ENCODE results near the gene HYKK.
"Not testable (repeated sequence)": the region's sequence is repeated elsewhere in the genome, so short reads cannot be mapped to it uniquely, and the experiment has no call there.

Gene HYKK

DNA sequence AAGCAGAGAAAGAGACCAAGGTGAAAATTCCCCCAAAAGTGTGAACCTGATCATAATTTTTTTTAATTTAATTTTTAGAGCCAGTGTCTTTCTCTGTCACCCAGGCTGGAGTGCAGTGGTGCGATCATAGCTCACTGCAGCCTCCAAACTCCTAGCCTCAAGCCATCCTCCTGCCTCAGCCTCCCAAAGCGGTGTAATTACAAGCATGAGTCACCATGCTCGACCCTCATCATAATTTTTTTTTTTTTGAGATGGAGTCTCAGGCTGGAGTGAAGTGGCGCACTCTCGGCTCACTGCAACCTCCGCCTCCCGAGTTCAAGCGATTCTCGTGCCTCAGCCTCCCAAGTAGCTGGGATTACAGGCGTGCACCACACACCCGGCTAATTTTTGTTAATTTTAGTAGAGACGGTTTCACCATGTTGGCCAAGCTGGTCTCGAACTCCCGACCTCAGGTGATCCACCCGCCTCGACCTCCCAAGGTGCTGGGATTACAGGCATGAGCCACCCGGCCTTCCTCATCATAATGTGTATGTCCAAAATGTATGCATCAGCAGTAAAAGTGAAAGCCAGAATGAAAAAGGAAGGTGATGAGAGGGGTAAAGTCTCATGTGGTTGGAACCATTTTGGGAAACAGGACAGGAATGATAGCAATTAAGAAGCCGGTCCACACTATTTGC lies 32.2 kb downstream of the HYKK start:
- in situ Hi-C loops (cut with MboI; ENCODE audit: low sequenced_read_pairs), result not testable (repeated sequence)

DNA sequence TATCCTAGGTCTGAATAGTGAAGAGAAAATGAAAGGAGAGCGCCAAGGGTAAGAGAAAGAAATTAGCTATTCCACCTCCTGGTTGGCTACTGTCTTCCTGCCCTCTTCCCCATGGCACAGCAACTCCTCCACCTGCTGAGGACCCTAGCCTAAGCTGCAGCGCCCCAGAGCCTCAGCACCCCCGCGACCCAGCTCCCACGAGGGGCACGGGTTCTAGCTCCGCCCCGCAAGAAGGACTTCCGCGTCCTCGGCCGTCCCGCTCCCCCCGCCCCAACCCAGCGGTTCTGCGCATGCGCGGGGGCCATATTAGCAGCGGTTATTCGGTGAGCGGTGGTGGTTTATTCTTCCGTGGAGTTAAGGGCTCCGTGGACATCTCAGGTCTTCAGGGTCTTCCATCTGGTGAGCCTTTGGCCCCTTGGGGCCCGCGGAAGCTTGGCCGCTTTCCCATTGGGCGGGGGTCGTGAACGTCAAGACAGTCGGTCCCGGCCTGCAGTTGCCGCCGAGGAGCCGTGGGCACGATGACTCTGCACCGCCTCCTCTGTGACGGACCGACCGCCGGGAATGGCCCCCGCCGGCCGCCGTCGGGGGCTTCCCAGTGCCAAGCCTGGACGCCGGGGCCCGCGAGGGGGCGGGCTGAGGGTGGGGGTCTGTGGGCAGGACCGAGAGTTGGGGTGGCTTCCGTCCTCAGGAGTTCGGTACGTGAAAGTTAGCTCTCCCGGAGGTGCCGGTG lies 32.9 kb downstream of the HYKK start, which contains the start of gene PSMA4:
TSS of gene PSMA4 (plus strand) at position 304 of the 730 bp plus-strand sequence. CDS start 1,484 bp downstream, outside the sequence.
- in situ Hi-C loops (cut with MboI; ENCODE audit: low sequenced_read_pairs), result no loop called here

DNA sequence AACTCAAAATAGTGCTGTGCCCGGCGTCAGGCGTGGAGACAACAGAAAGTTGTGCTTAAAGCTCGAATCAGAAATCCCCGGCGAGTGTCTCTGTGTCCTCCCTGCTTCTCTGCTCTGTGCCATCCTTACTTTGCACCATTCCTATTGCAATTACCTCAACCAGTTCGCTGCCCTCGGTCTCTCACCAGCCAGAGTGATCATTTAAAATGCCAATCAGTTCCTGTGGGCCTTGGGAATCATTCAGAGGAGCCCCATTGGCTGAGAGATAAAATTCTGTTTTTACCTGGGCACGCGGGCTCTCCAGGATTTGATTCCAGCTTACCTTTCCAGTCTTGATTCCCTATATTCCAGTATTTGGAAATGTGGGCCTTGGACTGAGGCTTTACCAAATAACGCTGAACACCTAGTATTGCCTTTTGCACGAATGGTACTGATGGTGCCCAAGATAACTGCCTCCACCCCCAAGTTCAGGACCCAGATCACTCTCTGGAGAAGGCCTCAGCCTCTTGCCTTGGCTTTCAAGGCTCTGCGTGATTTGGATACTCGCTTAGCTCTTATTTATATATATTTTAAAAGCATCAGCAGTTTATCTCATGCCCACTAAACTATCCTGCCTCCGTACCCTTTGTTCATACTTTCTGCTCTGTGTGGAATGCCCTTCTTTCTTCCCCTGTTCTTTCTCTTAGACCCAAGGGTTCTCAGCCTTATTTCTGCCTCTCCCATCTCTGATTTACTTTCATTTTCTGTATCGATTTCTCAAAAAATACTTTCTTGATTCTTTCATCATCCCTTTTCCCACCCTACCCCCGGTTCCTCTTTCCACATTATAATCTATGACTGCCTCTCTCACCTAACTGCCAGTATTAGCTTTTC lies 33.7 kb downstream of the HYKK start:
- in situ Hi-C loops (cut with MboI; ENCODE audit: low sequenced_read_pairs), result no loop called here

DNA sequence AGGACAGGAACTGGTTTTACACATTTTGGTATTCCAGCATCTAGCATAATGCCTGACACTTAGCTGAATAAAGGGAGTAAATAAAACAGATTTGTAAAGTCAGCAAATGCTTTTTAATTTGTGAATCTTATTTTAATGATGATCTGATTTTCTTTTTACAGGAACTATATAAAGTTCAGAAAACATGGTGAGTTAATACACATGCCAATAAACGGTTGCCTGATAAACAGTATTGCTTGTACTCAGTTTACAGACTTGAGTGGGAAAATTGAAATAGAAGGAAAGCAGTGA lies 34.3 kb downstream of the HYKK start:
- in situ Hi-C loops (cut with MboI; ENCODE audit: low sequenced_read_pairs), result no loop called here

DNA sequence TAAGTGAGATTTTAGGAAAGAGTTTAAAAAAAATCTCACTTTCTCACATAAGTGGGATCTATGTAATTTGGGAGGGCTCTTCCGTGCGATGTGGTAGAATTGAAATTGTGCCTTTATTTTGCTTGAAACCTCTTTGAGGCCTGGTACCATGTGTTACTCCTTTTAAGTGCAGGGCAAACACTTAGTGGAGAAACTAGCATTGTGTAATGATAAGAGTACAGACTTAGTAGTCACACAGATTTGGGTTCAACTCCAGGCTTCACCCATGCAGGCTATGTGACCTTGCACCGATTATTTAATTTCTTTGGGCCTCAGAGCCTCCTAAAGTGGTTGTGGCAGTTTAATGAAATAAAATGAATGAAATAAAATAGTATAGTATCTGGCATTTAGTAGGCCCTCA lies 35.3 kb downstream of the HYKK start:
- in situ Hi-C loops (cut with MboI; ENCODE audit: low sequenced_read_pairs), result no loop called here

DNA sequence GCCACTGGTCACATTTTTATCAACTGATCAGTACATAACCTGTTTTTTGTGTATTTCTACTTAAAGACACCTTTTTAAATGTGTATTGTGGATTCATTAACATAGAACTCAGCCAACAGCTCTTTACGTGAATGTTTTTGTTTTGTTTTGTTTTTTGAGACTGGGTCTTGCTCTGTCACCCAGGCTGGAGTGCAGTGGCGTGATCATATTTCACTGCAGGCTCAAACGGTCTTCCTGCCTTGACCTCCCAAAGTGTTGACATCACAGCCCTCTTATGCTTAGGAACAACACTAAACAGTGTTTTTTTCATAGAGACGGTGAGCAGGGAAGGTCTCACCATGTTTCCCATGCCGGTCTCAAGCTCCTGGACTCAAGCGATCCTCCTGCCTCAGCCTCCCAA lies 42.8 kb downstream of the HYKK start:
- in situ Hi-C loops (cut with MboI; ENCODE audit: low sequenced_read_pairs), result no loop called here

DNA sequence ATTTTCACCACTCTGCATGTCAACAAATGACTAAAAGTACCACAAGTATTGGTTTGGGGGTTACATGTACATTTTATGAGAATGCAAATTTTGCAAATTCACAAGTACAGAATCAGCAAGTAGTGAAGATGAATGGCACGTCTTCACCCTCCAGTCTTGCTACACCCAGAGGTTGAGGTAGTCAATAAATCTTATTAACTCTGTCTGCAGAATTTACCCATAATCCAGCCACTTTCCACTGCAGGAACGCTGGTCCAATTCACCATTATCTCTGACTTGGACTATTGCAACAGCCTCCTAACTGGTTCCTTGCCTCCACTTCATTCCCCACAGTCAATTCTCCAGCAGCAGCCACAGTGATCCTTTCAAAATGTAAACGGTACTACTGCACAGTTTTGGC lies 43.4 kb downstream of the HYKK start:
- in situ Hi-C loops (cut with MboI; ENCODE audit: low sequenced_read_pairs), result no loop called here

DNA sequence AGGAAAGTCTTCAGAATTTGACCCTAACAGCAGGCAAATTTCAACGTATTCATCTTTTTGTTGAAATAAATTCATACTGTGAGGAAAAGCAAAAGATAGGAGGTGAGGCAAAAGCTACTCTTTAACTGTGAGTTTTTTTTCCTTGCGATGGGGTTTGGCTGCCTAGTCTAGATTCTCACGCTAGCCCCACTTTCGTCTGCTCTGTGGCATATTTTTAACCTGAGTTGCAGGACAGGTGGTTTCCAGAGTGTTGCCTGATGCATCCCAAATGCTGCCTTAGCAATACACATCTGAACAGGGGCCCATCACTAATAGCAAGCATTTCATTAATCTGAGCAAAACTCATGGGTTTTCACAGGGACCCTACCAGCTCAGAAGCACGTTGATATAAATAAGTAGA lies 44.5 kb downstream of the HYKK start:
- in situ Hi-C loops (cut with MboI; ENCODE audit: low sequenced_read_pairs), result no loop called here

DNA sequence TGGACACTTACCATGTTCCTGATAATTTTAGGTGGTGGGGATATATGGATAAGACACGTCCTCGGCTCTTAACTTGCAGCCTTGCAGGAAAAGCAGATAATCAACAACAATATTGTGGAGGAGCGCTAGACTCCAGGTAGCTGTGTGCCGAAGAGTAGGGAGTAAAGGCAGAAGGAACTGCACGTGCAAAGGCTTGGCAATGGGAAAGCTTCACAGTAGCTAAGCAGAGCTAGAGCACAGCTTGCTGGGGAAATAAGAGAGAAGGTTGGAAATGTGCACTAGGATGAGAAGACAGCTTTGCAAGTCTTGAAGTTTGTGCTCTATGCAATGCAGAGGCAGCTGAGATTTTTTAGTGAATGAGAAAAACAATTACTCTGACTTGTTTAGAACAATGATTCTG lies 45.2 kb downstream of the HYKK start:
- in situ Hi-C loops (cut with MboI; ENCODE audit: low sequenced_read_pairs), result no loop called here

DNA sequence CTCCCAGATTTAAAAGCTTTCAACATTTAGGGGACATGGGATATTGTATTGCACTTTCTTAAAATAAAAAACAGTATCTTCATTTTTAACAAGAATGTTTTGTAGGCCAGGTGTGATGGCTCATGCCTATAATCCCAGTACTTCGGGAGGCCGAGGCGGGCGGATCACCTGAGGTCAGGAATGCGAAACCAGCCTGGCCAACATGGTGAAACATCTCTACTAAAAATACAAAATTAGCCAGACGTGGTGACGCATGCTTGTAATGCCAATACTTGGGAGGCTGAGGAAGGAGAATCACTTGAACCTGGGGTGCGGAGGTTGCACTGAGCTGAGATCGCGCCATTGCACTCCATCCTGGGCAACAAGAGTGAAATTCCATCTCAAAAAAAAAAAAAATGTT lies 52.8 kb downstream of the HYKK start:
- in situ Hi-C loops (cut with MboI; ENCODE audit: low sequenced_read_pairs), result not testable (repeated sequence)

DNA sequence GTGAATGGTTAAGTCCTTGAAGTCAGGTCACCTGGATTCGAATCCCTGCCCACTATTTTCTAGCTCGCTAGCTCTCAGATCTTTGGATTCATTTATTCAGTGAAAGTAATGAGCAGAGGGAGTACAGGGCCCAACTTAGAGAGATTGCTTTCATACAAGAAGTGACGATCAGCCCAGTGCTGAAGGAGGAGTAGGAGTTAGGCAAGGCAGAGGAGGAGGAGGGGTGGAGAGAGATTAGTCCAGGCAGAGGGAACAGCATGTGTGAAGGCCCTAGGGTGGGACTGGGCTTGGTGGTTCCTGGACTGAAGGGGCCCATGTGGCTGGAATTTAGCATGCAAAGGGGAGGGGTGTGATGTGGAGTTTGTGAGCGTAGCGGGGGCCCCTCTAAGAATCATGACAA lies 54.1 kb downstream of the HYKK start:
- in situ Hi-C loops (cut with MboI; ENCODE audit: low sequenced_read_pairs), result no loop called here

DNA sequence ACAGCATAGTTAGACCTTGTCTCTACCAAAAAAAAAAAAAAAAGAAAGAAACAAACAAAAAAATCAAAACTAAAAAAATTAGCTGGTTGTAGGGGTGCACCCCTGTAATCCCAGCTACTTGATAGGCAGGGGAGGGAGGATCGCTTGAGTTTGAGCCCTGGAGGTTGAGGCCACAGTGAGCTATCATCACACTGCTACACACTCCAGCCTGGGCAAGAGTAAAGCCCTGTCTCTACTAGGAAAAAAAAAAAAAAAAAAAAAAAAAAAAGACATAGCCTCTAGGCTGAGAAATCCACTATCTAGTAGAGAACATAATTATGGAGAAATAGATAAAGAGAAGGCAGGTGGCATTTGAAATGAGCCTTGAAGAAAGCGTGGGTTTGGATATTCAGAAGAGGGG lies 55.7 kb downstream of the HYKK start:
- in situ Hi-C loops (cut with MboI; ENCODE audit: low sequenced_read_pairs), result no loop called here

DNA sequence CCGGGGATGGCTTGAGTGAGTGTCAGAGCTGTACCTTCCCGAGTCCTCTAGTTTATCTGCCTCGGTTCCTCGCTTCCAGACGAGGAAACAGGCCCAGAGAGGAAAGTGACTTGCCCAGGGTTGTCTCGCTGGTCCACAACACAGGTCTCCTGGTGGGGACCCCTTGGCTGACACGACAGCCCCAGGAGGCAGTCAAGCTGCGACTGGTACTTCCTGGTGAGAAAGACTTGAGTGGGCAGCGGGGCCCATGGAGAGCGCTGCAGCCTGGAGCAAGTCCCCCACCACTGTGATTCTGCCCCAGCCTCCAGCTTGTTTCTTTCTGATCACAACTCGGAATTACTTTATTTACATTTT lies 57.3 kb downstream of the HYKK start:
- in situ Hi-C loops (cut with MboI; ENCODE audit: low sequenced_read_pairs), result no loop called here

DNA sequence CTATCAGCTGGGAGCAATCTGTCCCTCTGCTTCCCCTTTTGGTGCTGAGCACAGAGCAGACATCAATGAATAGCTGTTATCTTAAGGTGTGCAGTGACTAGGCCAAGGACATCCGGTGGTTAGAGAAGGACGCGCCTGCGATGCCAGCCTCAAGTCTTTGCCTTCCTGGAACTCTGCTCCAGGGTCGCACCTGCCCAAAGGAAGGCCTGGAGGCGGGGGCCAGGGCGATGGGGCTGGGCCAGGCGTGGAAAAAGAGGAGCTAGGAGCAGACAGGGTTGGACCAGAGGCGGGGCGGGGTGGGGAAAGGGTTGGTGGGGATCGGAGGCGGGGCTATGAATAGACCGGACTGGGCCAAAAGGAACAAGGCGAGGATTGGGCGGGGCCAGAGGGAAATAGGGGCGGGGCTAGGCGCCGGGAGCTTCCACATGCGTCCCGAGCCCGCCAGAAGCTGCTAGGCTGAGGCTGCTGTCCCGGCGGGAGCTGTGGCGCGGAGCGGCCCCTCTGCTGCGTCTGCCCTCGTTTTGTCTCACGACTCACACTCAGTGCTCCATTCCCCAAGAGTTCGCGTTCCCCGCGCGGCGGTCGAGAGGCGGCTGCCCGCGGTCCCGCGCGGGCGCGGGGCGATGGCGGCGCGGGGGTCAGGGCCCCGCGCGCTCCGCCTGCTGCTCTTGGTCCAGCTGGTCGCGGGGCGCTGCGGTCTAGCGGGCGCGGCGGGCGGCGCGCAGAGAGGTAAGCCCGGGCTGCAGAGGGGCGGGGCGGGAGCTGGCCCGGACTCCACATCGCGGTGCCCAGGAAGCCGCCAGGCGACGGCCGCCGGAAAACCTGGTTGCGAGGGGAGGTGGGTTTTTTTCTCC lies 57.9 kb downstream of the HYKK start, which contains the start of gene CHRNA5:
TSS of gene CHRNA5 (plus strand) at position 424 of the 854 bp plus-strand sequence. CDS start at position 624, 200 bp downstream.
- in situ Hi-C loops (cut with MboI; ENCODE audit: low sequenced_read_pairs), result no loop called here

DNA sequence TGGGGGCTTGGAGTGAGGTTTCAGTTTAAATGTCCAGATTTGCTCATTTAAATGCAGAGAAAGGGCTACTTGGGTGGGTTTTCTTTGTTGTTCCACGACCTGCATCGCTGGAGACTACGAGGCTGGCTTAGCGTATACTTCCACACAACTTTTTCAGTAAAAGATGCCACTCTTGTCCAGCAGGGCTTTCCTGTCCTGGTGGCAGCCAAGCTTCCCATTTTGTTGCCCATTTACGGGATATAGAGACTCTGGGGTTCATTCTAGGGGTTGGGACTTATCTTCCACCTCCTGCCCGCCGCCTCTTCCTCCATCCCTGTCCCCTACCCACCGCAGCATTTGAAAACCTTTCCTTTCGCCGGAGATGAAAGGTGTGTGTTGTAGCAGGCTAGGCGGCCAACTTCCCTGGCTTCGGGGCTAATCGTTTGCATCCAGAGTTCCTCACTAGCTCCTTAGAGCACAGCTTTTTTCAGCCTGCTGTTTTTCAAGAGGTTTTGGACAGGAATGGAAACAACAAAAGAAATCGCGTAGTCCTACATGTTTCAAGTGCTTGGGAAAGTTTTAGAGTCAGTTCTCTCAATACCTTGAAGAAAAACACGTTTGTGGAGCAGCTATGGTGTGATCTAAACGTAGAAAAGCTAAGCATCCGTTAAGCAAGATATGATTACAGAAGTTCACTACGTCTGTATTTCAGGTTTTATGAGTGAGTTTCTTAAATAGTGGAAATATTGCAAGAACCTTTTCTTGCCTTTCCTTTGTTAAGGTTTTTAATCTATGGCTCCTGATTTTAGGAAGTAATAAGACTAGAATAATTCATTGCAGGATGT lies 58.8 kb downstream of the HYKK start:
- in situ Hi-C loops (cut with MboI; ENCODE audit: low sequenced_read_pairs), result no loop called here

DNA sequence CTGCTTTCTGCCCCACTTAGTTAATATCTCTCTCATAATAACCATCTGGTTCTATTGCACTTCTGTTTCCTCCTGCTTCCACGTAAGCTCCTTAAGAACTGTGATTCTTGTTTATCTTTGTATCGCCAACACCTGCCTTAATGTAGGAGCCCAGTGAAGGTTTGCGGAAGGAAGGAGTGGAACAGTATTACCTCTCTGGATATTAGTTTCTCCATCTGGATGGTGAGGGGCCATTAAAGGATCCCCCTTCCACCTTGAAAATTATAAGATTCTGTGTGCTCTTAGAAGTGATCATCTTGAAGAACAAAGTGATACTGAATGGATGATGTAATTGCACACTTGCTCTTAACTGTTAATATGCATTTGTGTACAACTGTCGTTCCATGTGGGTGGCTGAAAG lies 60.2 kb downstream of the HYKK start:
- in situ Hi-C loops (cut with MboI; ENCODE audit: low sequenced_read_pairs), result no loop called here

DNA sequence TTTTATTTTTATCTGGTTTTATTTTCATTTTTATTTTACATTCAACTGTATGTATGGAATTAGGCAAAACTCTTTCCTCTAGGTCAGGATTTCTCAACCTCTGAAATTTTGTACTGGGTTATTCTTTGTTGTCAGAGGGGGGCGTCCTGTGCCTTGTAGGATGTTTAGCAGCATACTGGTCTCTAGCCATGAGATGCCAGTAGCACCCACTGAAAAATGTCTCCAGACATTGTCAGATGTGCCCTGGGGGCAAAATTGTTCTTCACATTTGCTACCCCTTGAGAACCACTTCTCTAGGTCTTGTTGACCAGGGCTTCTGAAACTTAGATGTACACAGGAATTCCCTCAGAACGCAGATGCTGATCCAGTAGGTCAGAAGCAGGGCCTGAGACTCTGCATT lies 63.3 kb downstream of the HYKK start:
- in situ Hi-C loops (cut with MboI; ENCODE audit: low sequenced_read_pairs), result no loop called here

DNA sequence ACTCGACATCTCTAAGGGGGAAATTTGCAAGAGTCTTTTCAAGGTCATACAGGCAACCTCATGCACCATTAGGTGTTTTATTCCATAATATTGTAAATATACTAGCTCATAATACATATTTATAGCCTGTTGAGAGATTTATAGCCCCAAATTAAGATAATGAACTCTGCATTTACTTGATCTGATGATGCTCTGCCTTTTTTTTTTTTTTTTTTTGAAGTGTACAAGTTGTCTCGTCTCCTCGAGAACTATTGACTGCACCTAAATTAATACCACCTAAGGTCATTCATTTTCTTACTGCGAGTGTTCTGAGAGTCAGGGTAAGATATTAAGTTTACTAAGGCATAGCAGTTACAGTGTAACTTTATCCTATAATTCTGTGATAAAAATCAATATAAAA lies 64.0 kb downstream of the HYKK start:
- in situ Hi-C loops (cut with MboI; ENCODE audit: low sequenced_read_pairs), result no loop called here

DNA sequence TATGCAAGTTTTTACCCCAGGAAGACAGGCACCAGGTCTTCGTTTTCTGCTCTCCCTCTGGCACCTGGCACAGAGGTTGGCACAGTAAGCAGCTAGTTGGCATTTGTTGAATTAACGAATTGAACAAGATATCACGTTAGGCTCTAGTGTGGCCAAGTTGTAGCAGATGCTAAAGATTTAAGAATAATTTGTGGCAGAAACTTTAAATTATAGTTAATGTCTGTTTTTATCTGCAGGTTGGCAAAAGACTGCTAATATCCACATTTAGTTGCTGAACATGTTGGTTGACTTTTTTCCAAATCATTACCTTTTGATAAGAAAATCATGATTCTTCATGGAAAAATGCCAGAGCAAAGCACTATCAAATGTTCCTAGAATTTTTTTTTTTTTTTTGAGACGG lies 66.0 kb downstream of the HYKK start:
- in situ Hi-C loops (cut with MboI; ENCODE audit: low sequenced_read_pairs), result no loop called here

DNA sequence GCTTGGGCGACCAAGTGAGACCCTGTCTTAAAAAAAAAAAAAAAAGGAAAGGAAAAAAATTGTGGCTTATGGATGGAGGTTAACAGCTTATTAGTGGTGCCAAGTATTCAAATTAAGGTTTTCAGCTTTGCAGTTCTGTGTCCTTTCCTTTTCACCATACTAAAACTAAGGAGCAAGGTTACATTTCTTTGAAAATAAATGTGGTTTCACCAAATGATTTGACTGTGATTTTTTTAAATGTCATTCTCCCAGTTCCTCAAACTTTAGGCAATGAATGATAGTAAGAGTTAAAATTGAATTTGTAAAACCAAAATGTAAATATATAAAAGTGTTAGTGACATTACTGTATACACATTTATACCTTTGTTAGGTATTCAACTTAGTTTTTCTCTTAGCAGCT lies 67.6 kb downstream of the HYKK start:
- in situ Hi-C loops (cut with MboI; ENCODE audit: low sequenced_read_pairs), result no loop called here
